ENCODE data around the gene EPS8L2.

- TF ChIP-seq CTCF (IDR thresholded peaks at IDR 0.05) (no peak), POLR2A (IDR thresholded peaks at IDR 0.05) (no peak)
Observed at GRCh38 chr11:687751-688150, 18.3 kb upstream of the EPS8L2 start.
